ENCODE data around the gene TIGD3. TPM values are rescaled to one million over a fixed set of nuclear protein-coding genes. Genes with fewer than 3 reads are reported as not detected.
A peak's percentile ranks its signal among the peaks of the same experiment; 100 is the strongest.

Gene TIGD3
- total and polyA plus RNA-seq, 2 experiments from 2014 or later, result 1.2 to 3.0 TPM

- Histone ChIP-seq H3K4me1 (ENCODE audit: insufficient read depth) (peaks cover 49% of the 10 kb centered on the region), H3K4me2 (peak overlapping the region; percentile 99), H4K20me1 (replicated peaks; ENCODE audit: insufficient read depth) (peaks cover 11% of the 10 kb centered on the region), H3K27ac (ENCODE audit: low read depth) (peak overlapping the region; percentile 88), H2AFZ (peak overlapping the region; percentile 76), H3K36me3 (ENCODE audit: insufficient read depth) (no peaks in the 10 kb centered on the region), H3K79me2 (replicated peaks; ENCODE audit: insufficient read depth) (peaks cover 41% of the 10 kb centered on the region), H3K27me3 (ENCODE audit: insufficient read depth) (peaks cover 14% of the 10 kb centered on the region), H3F3A (replicated peaks; ENCODE audit: low read depth) (peaks cover 22% of the 10 kb centered on the region), H3K9me2 (ENCODE audit: insufficient read depth) (no peaks in the 10 kb centered on the region), H3K4me3 (peak overlapping the region; percentile 98)
- Mint-ChIP-seq H3K36me3 (ENCODE audit: low read depth) (peaks cover 3% of the 10 kb centered on the region), H3K4me3 (peak overlapping the region; percentile 76), H3K27me3 (ENCODE audit: insufficient read depth, low read depth, poor library complexity) (peaks cover 38% of the 10 kb centered on the region), H3K27ac (peak overlapping the region; percentile 66; the same call in 1 of the 2 replicates), H3K9me3 (no peaks in the 10 kb centered on the region), H3K4me1 (peaks cover 40% of the 10 kb centered on the region)
- TF ChIP-seq, protein P1, sequence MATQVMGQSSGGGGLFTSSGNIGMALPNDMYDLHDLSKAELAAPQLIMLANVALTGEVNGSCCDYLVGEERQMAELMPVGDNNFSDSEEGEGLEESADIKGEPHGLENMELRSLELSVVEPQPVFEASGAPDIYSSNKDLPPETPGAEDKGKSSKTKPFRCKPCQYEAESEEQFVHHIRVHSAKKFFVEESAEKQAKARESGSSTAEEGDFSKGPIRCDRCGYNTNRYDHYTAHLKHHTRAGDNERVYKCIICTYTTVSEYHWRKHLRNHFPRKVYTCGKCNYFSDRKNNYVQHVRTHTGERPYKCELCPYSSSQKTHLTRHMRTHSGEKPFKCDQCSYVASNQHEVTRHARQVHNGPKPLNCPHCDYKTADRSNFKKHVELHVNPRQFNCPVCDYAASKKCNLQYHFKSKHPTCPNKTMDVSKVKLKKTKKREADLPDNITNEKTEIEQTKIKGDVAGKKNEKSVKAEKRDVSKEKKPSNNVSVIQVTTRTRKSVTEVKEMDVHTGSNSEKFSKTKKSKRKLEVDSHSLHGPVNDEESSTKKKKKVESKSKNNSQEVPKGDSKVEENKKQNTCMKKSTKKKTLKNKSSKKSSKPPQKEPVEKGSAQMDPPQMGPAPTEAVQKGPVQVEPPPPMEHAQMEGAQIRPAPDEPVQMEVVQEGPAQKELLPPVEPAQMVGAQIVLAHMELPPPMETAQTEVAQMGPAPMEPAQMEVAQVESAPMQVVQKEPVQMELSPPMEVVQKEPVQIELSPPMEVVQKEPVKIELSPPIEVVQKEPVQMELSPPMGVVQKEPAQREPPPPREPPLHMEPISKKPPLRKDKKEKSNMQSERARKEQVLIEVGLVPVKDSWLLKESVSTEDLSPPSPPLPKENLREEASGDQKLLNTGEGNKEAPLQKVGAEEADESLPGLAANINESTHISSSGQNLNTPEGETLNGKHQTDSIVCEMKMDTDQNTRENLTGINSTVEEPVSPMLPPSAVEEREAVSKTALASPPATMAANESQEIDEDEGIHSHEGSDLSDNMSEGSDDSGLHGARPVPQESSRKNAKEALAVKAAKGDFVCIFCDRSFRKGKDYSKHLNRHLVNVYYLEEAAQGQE (IDR thresholded peaks at IDR 0.05; ENCODE audit: unreplicated experiment), result no peak
- no peak for TF ChIP-seq NANOG (IDR thresholded peaks at IDR 0.05; ENCODE audit: borderline replicate concordance)
- no peak for TF ChIP-seq CREB1 (CRISPR knock-in tag; IDR thresholded peaks at IDR 0.05; ENCODE audit: low read depth)
- no peak for TF ChIP-seq STAT1 (IDR thresholded peaks at IDR 0.05; ENCODE audit: unreplicated experiment)
- no peak for TF ChIP-seq EZH2phosphoT487 (IDR thresholded peaks at IDR 0.05; ENCODE audit: unreplicated experiment)
- TF ChIP-seq ZNF331 (CRISPR knock-in tag; IDR thresholded peaks at IDR 0.05; ENCODE audit: low read depth), result no peak
- TF ChIP-seq, protein P2, sequence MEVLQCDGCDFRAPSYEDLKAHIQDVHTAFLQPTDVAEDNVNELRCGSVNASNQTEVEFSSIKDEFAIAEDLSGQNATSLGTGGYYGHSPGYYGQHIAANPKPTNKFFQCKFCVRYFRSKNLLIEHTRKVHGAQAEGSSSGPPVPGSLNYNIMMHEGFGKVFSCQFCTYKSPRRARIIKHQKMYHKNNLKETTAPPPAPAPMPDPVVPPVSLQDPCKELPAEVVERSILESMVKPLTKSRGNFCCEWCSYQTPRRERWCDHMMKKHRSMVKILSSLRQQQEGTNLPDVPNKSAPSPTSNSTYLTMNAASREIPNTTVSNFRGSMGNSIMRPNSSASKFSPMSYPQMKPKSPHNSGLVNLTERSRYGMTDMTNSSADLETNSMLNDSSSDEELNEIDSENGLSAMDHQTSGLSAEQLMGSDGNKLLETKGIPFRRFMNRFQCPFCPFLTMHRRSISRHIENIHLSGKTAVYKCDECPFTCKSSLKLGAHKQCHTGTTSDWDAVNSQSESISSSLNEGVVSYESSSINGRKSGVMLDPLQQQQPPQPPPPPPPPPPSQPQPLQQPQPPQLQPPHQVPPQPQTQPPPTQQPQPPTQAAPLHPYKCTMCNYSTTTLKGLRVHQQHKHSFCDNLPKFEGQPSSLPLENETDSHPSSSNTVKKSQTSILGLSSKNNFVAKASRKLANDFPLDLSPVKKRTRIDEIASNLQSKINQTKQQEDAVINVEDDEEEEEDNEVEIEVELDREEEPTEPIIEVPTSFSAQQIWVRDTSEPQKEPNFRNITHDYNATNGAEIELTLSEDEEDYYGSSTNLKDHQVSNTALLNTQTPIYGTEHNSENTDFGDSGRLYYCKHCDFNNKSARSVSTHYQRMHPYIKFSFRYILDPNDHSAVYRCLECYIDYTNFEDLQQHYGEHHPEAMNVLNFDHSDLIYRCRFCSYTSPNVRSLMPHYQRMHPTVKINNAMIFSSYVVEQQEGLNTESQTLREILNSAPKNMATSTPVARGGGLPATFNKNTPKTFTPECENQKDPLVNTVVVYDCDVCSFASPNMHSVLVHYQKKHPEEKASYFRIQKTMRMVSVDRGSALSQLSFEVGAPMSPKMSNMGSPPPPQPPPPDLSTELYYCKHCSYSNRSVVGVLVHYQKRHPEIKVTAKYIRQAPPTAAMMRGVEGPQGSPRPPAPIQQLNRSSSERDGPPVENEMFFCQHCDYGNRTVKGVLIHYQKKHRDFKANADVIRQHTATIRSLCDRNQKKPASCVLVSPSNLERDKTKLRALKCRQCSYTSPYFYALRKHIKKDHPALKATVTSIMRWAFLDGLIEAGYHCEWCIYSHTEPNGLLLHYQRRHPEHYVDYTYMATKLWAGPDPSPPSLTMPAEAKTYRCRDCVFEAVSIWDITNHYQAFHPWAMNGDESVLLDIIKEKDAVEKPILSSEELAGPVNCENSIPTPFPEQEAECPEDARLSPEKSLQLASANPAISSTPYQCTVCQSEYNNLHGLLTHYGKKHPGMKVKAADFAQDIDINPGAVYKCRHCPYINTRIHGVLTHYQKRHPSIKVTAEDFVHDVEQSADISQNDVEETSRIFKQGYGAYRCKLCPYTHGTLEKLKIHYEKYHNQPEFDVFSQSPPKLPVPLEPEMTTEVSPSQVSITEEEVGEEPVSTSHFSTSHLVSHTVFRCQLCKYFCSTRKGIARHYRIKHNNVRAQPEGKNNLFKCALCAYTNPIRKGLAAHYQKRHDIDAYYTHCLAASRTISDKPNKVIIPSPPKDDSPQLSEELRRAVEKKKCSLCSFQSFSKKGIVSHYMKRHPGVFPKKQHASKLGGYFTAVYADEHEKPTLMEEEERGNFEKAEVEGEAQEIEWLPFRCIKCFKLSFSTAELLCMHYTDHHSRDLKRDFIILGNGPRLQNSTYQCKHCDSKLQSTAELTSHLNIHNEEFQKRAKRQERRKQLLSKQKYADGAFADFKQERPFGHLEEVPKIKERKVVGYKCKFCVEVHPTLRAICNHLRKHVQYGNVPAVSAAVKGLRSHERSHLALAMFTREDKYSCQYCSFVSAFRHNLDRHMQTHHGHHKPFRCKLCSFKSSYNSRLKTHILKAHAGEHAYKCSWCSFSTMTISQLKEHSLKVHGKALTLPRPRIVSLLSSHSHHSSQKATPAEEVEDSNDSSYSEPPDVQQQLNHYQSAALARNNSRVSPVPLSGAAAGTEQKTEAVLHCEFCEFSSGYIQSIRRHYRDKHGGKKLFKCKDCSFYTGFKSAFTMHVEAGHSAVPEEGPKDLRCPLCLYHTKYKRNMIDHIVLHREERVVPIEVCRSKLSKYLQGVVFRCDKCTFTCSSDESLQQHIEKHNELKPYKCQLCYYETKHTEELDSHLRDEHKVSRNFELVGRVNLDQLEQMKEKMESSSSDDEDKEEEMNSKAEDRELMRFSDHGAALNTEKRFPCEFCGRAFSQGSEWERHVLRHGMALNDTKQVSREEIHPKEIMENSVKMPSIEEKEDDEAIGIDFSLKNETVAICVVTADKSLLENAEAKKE (CRISPR knock-in tag; IDR thresholded peaks at IDR 0.05), result no peak
- TF ChIP-seq POLR2AphosphoS5 (IDR thresholded peaks at IDR 0.05; ENCODE audit: low read depth), result peak; percentile 53
- no peak for TF ChIP-seq JUNB (IDR thresholded peaks at IDR 0.05; ENCODE audit: unreplicated experiment)
- TF ChIP-seq ETS1 (IDR thresholded peaks at IDR 0.05), result no peak
- TF ChIP-seq EZH2 (IDR thresholded peaks at IDR 0.05; ENCODE audit: low read depth, unreplicated experiment), result no peak
- TF ChIP-seq ZNF114 (CRISPR knock-in tag; IDR thresholded peaks at IDR 0.05), result no peak
- peak; percentile 89 to 90 for TF ChIP-seq CTCF (conservative IDR thresholded peaks at IDR 0.05; ENCODE audit: low read depth in 2 of 2)
- ATAC-seq (peak; percentile 75), DNase-seq (ENCODE audit: low spot score) (peak; percentile 94)
Observed at GRCh38 chr11:65315204-65315865, 39.2 kb upstream of the TIGD3 start.

Measured in GM23338 (cell line).